Measurements from ENCODE around the gene ATP8B2.

ATP8B2 gene

GRCh38 chr1:154391086-154391770 is 65.9 kb downstream of the ATP8B2 start:
- DNase-seq: no peak

DNA sequence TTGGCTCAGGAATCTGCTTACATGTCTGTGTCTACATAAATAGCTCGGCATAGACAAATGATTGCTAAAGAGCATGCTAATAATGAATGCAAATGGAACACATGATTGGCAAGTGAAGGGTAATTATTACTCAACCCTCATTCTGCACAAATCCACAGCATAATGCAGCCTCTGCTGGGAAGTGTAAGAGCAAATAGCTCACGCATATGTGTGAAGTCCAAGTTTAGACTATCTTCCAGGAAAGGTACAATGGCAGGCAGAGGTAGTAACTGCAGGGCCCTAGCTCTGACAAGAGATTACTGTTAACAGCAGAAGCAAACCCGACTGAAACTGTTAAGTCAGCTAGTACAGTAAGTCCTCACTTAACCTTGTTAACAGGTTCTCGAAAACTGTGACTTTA is 72.8 kb downstream of the ATP8B2 start:
- DNase-seq: no peak

DNA sequence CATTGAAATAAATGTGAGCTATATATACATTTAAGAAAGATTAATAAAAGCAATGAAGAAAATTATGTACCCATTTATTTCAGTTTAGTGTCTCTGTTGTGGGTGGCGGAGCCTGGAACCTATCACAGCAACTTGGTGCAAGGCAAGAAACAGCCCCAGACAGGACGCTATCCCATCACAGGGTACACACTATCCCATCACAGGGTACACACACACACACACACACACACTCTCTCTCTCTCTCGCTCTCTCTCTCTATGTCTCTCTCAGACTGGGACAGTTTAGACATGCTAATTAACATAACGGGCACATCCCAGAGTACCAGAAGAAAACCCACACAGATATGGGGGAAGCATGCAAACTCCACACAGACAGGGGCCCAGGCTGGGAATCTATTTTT is 73.4 kb downstream of the ATP8B2 start:
- no peak for DNase-seq

DNA sequence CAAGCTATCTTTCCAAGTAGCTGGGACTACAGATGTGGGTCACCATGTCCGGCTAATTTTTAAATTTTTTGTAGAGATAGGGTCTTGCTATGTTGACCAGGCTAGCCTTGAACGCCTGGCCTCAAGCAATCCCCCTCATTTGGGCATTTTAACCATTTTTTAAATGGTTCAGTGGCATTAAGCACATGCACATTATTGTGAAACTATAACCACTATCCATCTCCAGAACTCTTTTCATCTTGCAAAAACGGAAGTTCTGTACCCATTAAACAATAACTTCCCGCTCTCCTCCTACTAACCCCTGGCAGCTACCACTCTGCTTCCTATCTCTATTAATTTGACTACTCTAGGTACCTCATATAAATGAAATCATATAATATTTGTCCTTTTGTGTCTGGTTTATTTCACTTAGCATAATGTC is 75.1 kb downstream of the ATP8B2 start:
- no peak for DNase-seq
